CD4-positive, alpha-beta T cell (primary cell): ENCODE results near the gene ZMAT2. TPM values are rescaled to one million over a fixed set of nuclear protein-coding genes. Genes with fewer than 3 reads are reported as not detected.
"Not testable (repeated sequence)": the region's sequence is repeated elsewhere in the genome, so short reads cannot be mapped to it uniquely, and the experiment has no call there.

ENCODE experiments used
- ATAC-seq: fragments of 200-7000 bp; cut with Tn5 transposase; one replicate; pipeline ENCODE4 v1.10.0; 2022; ENCODE audit warnings: mild to moderate bottlenecking; ENCODE audit not compliant: poor library complexity
- CTCF ChIA-PET: fragments of 350-600 bp; sonication (Branson Sonifier 250); formaldehyde crosslinking; loops from one replicate; lab custom pipeline; 2021; ENCODE audit warnings: antibody characterized with exemption, inconsistent platforms; lab: Charles Lee
- POLR2A ChIA-PET: fragments of 350-600 bp; sonication (Branson Sonifier 250); formaldehyde crosslinking; loops from one replicate; lab custom pipeline; 2021; ENCODE audit warnings: antibody characterized with exemption, inconsistent platforms; lab: Charles Lee
- DNase-seq, 14 experiments: peaks; one replicate each; pipeline ENCODE4 v3.0.0-alpha.2; 2013 to 2020; ENCODE audit warnings: mixed read lengths in 2 of 14
- H3K27ac ChIP-seq, 2 donors: one replicate each; pipeline versions ENCODE4 v1.5.1 to v1.7.0; 2013; ENCODE audit warnings: low read length in 2 of 2, low read depth in 1 of 2, mild to moderate bottlenecking in 1 of 2
- H3K27me3 ChIP-seq, 2 experiments: 1 replicate in 1 of 2; 2 replicates in 1 of 2; pipeline versions ENCODE4 v1.6.1 to v1.7.0; 2013; ENCODE audit warnings: low read length in 2 of 2, control low read depth in 1 of 2, mild to moderate bottlenecking in 1 of 2, moderate library complexity in 1 of 2; ENCODE audit not compliant: insufficient read depth in 2 of 2, control insufficient read depth in 1 of 2
- H3K36me3 ChIP-seq: one replicate; pipeline ENCODE4 v1.6.1; 2013; ENCODE audit warnings: low read length, control low read depth; ENCODE audit not compliant: insufficient read depth
- H3K4me1 ChIP-seq: one replicate; pipeline ENCODE4 v1.6.1; 2013; ENCODE audit warnings: low read length, control low read depth; ENCODE audit not compliant: insufficient read depth
- H3K4me3 ChIP-seq: one replicate; pipeline ENCODE4 v1.5.1; 2013; ENCODE audit warnings: mild to moderate bottlenecking, low read length, moderate library complexity
- H3K9me3 ChIP-seq, 2 experiments: 1 replicate in 1 of 2; 2 replicates in 1 of 2; pipeline versions ENCODE4 v1.6.1 to v1.7.0; 2013; ENCODE audit warnings: low read length in 2 of 2, mild to moderate bottlenecking in 2 of 2, control low read depth in 1 of 2, moderate library complexity in 1 of 2; ENCODE audit not compliant: control insufficient read depth in 1 of 2, insufficient read depth in 1 of 2
- H3K27ac Mint-ChIP-seq: one replicate; pipeline ENCODE4 v1.8.0; 2020; ENCODE audit warnings: mixed read lengths
- H3K27me3 Mint-ChIP-seq: one replicate; pipeline ENCODE4 v1.8.0; 2021; ENCODE audit warnings: mixed read lengths
- H3K36me3 Mint-ChIP-seq: one replicate; pipeline ENCODE4 v1.8.0; 2021; ENCODE audit warnings: low read depth, mixed read lengths
- H3K4me1 Mint-ChIP-seq: one replicate; pipeline ENCODE4 v1.8.0; 2021; ENCODE audit warnings: low read depth, mixed read lengths
- H3K4me3 Mint-ChIP-seq: one replicate; pipeline ENCODE4 v1.8.0; 2020; ENCODE audit warnings: mild to moderate bottlenecking, mixed read lengths
- H3K9me3 Mint-ChIP-seq: one replicate; pipeline ENCODE4 v1.8.0; 2020; ENCODE audit warnings: mixed read lengths
- intact Hi-C, 2 experiments: fragments of 100-400 bp; cut with DNase I in 1 of 2; cut with micrococcal nuclease in 1 of 2; formaldehyde crosslinking; loops; one replicate each; pipeline versions ENCODE4 v1.15.1 to v1.9.0; 2023 to 2025; cut with DNase I, micrococcal nuclease
- total RNA-seq, 174 experiments: library from RNA in 2 of 174; stranded (reverse) in 2 of 174; gene quantifications; one replicate each; pipeline ENCODE4 v1.2.3 and lab custom pipeline; 2021 to 2026
- TF ChIP-seq, protein P1 (sequence below): fragments of 200-600 bp; IDR thresholded peaks from one replicate; pipeline ENCODE4 v1.8.0; 2022; ENCODE audit warnings: antibody characterized with exemption, mild to moderate bottlenecking

The ZMAT2 gene
- total RNA-seq, 2 experiments from 2014 or later: 29.0 to 32.3 TPM

DNA sequence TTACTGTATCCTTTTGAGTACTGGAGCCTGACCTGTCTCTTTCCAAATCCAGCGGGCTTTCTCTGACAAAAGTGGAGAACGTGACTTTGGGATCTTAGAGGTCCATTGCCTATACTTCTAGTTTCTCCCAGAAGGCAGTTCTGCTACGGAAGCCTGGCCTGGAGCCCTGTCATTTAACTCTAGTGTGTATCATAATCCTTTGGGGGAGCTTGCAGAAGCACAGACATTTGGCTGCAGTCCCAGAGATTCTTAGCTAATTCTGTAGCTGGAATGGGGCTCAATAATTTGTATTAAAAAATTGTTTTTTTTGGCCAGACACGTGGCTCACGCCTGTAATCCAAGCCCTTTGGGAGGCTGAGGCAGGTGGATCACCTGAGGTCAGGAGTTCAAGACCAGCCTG lies 6.0 kb upstream of the ZMAT2 start:
- ATAC-seq: no peak

DNA sequence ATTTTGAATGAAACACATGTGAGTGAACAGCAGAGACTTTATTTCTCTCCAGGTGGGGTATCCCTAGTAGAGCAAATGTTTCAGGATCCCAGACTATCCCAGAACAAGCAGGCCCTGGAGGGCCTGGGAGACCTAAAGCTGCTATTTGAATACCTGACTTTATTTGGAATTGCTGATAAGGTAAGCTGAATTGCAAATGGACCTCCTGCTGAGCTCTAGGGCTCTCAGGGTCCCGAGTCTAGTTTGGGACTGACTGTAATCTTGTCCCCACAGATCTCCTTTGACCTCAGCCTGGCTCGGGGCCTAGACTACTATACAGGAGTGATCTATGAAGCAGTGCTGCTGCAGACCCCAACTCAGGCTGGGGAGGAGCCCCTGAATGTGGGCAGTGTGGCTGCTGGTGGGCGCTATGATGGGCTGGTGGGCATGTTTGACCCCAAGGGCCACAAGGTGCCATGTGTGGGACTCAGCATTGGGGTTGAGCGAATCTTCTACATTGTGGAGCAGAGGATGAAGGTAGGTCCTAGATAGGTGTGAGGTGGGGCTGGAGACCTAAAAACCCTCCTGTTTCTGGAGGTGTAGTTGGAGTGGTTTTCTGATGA lies 3.3 kb upstream of the ZMAT2 start:
- Histone ChIP-seq H3K27me3 (no peaks in the 10 kb centered on the region), H3K9me3 (no peaks in the 10 kb centered on the region), H3K4me3 (no peak overlapping the region), H3K4me1 (peaks cover 22% of the 10 kb centered on the region), H3K27ac (no peak overlapping the region), H3K36me3 (peaks cover 64% of the 10 kb centered on the region)
- no peak overlapping the region for H3K4me3 Mint-ChIP-seq
- no peaks in the 10 kb centered on the region for H3K27me3 Mint-ChIP-seq
- peaks cover 33% of the 10 kb centered on the region for H3K4me1 Mint-ChIP-seq
- H3K36me3 Mint-ChIP-seq: peaks cover 87% of the 10 kb centered on the region
- ATAC-seq: no peak
- ChIA-PET CTCF (interaction anchor here (0.6 kb wide), 1 partner anchor 52 kb away, joined by 3 read pairs; no protein-coding TSS in a partner anchor), POLR2A (interaction anchor here (1.4 to 1.9 kb wide), 3 partner anchors 11 to 49 kb away, joined by 4 to 7 read pairs (median 5); partner anchors contain the start of gene IK)
- TF ChIP-seq, protein P1, sequence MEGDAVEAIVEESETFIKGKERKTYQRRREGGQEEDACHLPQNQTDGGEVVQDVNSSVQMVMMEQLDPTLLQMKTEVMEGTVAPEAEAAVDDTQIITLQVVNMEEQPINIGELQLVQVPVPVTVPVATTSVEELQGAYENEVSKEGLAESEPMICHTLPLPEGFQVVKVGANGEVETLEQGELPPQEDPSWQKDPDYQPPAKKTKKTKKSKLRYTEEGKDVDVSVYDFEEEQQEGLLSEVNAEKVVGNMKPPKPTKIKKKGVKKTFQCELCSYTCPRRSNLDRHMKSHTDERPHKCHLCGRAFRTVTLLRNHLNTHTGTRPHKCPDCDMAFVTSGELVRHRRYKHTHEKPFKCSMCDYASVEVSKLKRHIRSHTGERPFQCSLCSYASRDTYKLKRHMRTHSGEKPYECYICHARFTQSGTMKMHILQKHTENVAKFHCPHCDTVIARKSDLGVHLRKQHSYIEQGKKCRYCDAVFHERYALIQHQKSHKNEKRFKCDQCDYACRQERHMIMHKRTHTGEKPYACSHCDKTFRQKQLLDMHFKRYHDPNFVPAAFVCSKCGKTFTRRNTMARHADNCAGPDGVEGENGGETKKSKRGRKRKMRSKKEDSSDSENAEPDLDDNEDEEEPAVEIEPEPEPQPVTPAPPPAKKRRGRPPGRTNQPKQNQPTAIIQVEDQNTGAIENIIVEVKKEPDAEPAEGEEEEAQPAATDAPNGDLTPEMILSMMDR: no peak
- H3K9me3 Mint-ChIP-seq: no peaks in the 10 kb centered on the region
- no peak for DNase-seq
- intact Hi-C loops: loop anchor here in 1 of 2 experiments (5.0 kb wide), 1 partner anchor 130 kb away; no protein-coding TSS in a partner anchor
- no peak overlapping the region for H3K27ac Mint-ChIP-seq

More for the DNA sequence above, 6.0 kb upstream of the ZMAT2 start:
- no peak for DNase-seq
- Histone ChIP-seq H3K4me3 (no peak overlapping the region), H3K9me3 (no peaks in the 10 kb centered on the region), H3K27ac (no peak overlapping the region), H3K36me3 (peaks cover 60% of the 10 kb centered on the region), H3K27me3 (no peaks in the 10 kb centered on the region), H3K4me1 (peaks cover 28% of the 10 kb centered on the region)
- Mint-ChIP-seq H3K27ac (peak overlapping the region; percentile 62), H3K27me3 (no peaks in the 10 kb centered on the region), H3K36me3 (peaks cover 81% of the 10 kb centered on the region), H3K4me1 (peaks cover 35% of the 10 kb centered on the region), H3K4me3 (peak overlapping the region; percentile 39), H3K9me3 (no peaks in the 10 kb centered on the region)
- TF ChIP-seq, protein P1: no peak
- CTCF ChIA-PET: no interaction called here
- intact Hi-C loops: loop anchor here in 1 of 2 experiments (5.0 kb wide), 1 partner anchor 57 kb away; the partner anchor contains the start of gene TMCO6
- POLR2A ChIA-PET: no interaction called here

DNA sequence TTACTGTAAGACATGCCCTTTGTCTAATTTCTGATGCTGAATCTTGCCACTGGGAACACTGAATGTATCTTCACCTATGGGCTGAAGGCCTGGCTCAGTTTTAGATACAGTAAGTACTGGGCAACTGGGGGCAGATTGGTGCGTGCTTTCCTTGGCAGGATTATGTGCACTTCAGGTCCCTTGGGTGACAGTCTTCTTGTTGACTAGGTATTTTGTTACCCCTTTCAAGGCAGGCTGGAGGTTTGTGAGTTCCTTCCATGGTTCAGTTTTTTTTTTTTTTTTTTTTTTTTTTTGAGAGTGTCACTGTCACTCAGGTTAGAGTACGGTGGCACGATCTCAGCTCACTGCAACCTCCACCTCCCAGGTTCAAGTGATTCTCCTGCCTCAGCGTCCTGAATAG lies 7.6 kb downstream of the ZMAT2 start:
- ChIA-PET CTCF (no interaction called here), POLR2A (interaction anchor here (1.0 to 1.7 kb wide), 3 partner anchors 11 to 306 kb away, joined by 3 to 5 read pairs (median 3); partner anchors contain the start of genes ANKHD1, IK and NDUFA2)
- Mint-ChIP-seq H3K27me3 (peaks cover 8% of the 10 kb centered on the region), H3K9me3 (no peaks in the 10 kb centered on the region), H3K4me1 (peaks cover 23% of the 10 kb centered on the region), H3K36me3 (peaks cover 66% of the 10 kb centered on the region), H3K27ac (peak overlapping the region; percentile 43), H3K4me3 (peak overlapping the region; percentile 22)
- no peak for DNase-seq
- Histone ChIP-seq H3K27me3 (no peaks in the 10 kb centered on the region), H3K9me3 (no peaks in the 10 kb centered on the region), H3K36me3 (peaks cover 42% of the 10 kb centered on the region), H3K4me1 (peaks cover 9% of the 10 kb centered on the region), H3K4me3 (no peak overlapping the region), H3K27ac (no peak overlapping the region)
- TF ChIP-seq, protein P1: no peak
- no peak for ATAC-seq
- intact Hi-C loops: no loop called here

DNA sequence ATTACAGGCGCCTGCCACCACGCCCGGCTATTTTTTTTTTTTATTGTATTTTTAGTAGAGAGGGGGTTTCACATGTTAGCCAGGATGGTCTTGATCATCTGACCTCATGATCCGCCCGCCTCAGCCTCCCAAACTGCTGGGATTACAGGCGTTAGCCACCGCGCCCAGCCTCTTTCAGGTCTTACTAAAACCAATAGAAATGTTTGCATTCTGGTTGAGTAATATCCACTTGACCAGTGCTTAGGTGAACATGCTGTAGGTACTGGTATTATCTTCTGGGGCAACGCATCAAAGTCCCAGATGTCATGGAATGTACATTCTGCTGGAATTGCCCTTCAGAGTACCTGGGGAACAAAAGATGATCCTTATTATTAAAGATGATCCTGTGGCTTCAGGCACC lies 8.5 kb downstream of the ZMAT2 start:
- not testable (repeated sequence) for DNase-seq

More for the DNA sequence above, 8.5 kb downstream of the ZMAT2 start:
- ChIA-PET CTCF (interaction anchor here (0.8 kb wide), 1 partner anchor 11 kb away, joined by 3 read pairs; no protein-coding TSS in a partner anchor), POLR2A (interaction anchor here (1.7 to 3.3 kb wide), 4 partner anchors 7 to 17 kb away, joined by 5 to 72 read pairs (median 20); partner anchors contain the start of genes HARS1, HARS2 and ZMAT2)
- H3K27me3 Mint-ChIP-seq, ATAC-seq, H3K27ac ChIP-seq, intact Hi-C loops, H3K9me3 Mint-ChIP-seq, H3K4me1 ChIP-seq, H3K27me3 ChIP-seq, H3K9me3 ChIP-seq, H3K4me3 ChIP-seq: not testable (repeated sequence)
- Mint-ChIP-seq H3K4me1 (peaks cover 27% of the 10 kb centered on the region), H3K27ac (peak overlapping the region; percentile 98), H3K36me3 (peaks cover 58% of the 10 kb centered on the region), H3K4me3 (peak overlapping the region; percentile 99)
- peaks cover 34% of the 10 kb centered on the region for H3K36me3 ChIP-seq
